ENCODE results near the gene RNU1-1. TPM values are rescaled to one million over a fixed set of nuclear protein-coding genes. Genes with fewer than 3 reads are reported as not detected.
"Not testable (repeated sequence)": the region's sequence is repeated elsewhere in the genome, so short reads cannot be mapped to it uniquely, and the experiment has no call there.

RNU1-1 gene
- total and polyA plus RNA-seq, 9 of the 15 experiments (the other 6 are each of a cell fraction or from before 2014, with no cell fraction given): under 0.01 to 32,823 (median 2,538) TPM; not detected in 4

DNA sequence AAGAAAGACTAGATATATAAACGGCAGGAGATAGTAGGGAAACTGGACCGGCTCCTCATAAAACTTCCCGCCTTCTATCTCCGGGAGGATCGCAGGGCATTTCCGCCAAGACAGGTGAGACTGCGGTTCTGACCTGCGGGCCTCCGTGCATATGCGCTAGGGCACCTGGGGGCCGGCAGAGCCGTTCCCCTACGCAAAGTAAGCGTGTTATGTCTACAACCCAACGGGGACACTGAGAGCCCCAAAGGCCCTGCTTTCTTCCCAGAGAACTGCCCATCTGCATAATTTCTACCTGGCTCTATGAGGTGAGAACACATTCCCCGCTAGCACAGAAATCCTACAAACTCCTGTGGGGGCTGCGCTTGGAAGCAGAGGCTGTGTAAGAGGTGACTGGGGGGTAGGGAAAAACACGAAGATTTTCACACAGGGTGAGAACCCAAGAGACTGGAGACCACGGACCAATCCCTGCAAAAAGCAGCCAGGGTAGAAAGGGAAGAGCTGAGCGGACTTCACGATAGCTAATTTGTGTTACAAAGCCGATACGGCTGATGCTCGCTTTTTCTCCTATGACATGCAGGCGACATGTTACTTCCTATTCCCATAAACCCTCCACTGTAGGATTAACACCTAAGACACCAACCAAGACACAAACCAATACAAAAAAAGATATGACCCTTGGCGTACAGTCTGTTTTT lies 526 bp downstream of the RNU1-1 start (continued):
- TF ChIP-seq, protein P1, sequence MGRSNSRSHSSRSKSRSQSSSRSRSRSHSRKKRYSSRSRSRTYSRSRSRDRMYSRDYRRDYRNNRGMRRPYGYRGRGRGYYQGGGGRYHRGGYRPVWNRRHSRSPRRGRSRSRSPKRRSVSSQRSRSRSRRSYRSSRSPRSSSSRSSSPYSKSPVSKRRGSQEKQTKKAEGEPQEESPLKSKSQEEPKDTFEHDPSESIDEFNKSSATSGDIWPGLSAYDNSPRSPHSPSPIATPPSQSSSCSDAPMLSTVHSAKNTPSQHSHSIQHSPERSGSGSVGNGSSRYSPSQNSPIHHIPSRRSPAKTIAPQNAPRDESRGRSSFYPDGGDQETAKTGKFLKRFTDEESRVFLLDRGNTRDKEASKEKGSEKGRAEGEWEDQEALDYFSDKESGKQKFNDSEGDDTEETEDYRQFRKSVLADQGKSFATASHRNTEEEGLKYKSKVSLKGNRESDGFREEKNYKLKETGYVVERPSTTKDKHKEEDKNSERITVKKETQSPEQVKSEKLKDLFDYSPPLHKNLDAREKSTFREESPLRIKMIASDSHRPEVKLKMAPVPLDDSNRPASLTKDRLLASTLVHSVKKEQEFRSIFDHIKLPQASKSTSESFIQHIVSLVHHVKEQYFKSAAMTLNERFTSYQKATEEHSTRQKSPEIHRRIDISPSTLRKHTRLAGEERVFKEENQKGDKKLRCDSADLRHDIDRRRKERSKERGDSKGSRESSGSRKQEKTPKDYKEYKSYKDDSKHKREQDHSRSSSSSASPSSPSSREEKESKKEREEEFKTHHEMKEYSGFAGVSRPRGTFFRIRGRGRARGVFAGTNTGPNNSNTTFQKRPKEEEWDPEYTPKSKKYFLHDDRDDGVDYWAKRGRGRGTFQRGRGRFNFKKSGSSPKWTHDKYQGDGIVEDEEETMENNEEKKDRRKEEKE (IDR thresholded peaks at IDR 0.05; ENCODE audit: borderline replicate concordance in 1 of 2, control insufficient read depth in 1 of 2, low read depth in 2 of 2, low read length in 1 of 2): peak in 1 of 2 experiments; percentile 99; a peak in 2 of 4 replicates
- peak; percentile 99 for TF ChIP-seq POLR2B (IDR thresholded peaks at IDR 0.05; ENCODE audit: low read depth, partially characterized antibody)
- TF ChIP-seq CBX1 (IDR thresholded peaks at IDR 0.05; ENCODE audit: low read depth): peak; percentile 100
- TF ChIP-seq RB1 (IDR thresholded peaks at IDR 0.05; ENCODE audit: low read depth): peak; percentile 20; the same call in 1 of the 2 replicates
- TF ChIP-seq ZNF24 (IDR thresholded peaks at IDR 0.05): peak; percentile 22; the same call in 1 of the 2 replicates
- TF ChIP-seq NRF1 (conservative IDR thresholded peaks at IDR 0.05 in 1 of 2, IDR thresholded peaks at IDR 0.05 in 1 of 2): peak in 1 of 2 experiments; percentile 53; a peak in 2 of 4 replicates
- TF ChIP-seq SP1 (CRISPR knock-in tag; IDR thresholded peaks at IDR 0.05): peak; percentile 96
- TF ChIP-seq, protein P2, sequence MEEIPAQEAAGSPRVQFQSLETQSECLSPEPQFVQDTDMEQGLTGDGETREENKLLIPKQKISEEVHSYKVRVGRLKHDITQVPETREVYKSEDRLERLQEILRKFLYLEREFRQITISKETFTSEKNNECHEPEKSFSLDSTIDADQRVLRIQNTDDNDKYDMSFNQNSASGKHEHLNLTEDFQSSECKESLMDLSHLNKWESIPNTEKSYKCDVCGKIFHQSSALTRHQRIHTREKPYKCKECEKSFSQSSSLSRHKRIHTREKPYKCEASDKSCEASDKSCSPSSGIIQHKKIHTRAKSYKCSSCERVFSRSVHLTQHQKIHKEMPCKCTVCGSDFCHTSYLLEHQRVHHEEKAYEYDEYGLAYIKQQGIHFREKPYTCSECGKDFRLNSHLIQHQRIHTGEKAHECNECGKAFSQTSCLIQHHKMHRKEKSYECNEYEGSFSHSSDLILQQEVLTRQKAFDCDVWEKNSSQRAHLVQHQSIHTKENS (CRISPR knock-in tag; IDR thresholded peaks at IDR 0.05): peak; percentile 93
- TF ChIP-seq PML (IDR thresholded peaks at IDR 0.05; ENCODE audit: low read length): peak; percentile 99
- TF ChIP-seq, protein P3, sequence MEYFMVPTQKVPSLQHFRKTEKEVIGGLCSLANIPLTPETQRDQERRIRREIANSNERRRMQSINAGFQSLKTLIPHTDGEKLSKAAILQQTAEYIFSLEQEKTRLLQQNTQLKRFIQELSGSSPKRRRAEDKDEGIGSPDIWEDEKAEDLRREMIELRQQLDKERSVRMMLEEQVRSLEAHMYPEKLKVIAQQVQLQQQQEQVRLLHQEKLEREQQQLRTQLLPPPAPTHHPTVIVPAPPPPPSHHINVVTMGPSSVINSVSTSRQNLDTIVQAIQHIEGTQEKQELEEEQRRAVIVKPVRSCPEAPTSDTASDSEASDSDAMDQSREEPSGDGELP (CRISPR knock-in tag; IDR thresholded peaks at IDR 0.05; ENCODE audit: borderline replicate concordance): peak; percentile 80
- peak; percentile 95 to 98 for TF ChIP-seq NONO (IDR thresholded peaks at IDR 0.05; ENCODE audit: low read depth in 2 of 2, low read length in 1 of 2)
- peak; percentile 70; the same call in 1 of the 2 replicates for TF ChIP-seq TOE1 (IDR thresholded peaks at IDR 0.05; ENCODE audit: borderline replicate concordance)
- peak; percentile 95; the same call in 1 of the 2 replicates for TF ChIP-seq TOE1 (CRISPR knock-in tag; IDR thresholded peaks at IDR 0.05; ENCODE audit: borderline replicate concordance, low read depth)
- TF ChIP-seq FOXM1 (IDR thresholded peaks at IDR 0.05; ENCODE audit: low read depth): not testable (repeated sequence)
- peak; percentile 52; the same call in 1 of the 2 replicates for TF ChIP-seq FOXM1 (CRISPR knock-in tag; IDR thresholded peaks at IDR 0.05; ENCODE audit: low read depth)
- TF ChIP-seq KDM1A (IDR thresholded peaks at IDR 0.05): peak in 1 of 2 experiments; percentile 47; a peak in 1 of 4 replicates
- TF ChIP-seq CHCHD3 (CRISPR knock-in tag; IDR thresholded peaks at IDR 0.05): peak; percentile 99
- TF ChIP-seq, protein P4, sequence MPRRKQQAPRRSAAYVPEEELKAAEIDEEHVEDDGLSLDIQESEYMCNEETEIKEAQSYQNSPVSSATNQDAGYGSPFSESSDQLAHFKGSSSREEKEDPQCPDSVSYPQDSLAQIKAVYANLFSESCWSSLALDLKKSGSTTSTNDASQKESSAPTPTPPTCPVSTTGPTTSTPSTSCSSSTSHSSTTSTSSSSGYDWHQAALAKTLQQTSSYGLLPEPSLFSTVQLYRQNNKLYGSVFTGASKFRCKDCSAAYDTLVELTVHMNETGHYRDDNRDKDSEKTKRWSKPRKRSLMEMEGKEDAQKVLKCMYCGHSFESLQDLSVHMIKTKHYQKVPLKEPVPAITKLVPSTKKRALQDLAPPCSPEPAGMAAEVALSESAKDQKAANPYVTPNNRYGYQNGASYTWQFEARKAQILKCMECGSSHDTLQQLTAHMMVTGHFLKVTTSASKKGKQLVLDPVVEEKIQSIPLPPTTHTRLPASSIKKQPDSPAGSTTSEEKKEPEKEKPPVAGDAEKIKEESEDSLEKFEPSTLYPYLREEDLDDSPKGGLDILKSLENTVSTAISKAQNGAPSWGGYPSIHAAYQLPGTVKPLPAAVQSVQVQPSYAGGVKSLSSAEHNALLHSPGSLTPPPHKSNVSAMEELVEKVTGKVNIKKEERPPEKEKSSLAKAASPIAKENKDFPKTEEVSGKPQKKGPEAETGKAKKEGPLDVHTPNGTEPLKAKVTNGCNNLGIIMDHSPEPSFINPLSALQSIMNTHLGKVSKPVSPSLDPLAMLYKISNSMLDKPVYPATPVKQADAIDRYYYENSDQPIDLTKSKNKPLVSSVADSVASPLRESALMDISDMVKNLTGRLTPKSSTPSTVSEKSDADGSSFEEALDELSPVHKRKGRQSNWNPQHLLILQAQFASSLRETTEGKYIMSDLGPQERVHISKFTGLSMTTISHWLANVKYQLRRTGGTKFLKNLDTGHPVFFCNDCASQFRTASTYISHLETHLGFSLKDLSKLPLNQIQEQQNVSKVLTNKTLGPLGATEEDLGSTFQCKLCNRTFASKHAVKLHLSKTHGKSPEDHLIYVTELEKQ (CRISPR knock-in tag; IDR thresholded peaks at IDR 0.05): 0 out of 2 replicates have a peak, but pooled peaks have one; percentile 42
